GM12878 (cell line): ENCODE results near the gene WDR17.

Experiments used
- ATF2 ChIP-seq: IDR thresholded peaks from 2 replicates; pipeline ENCODE4 v1.6.1; 2012; ENCODE audit warnings: low read length, inconsistent platforms
- BACH1 ChIP-seq: fragments of 450-650 bp; IDR thresholded peaks from 2 replicates; pipeline ENCODE4 v1.6.1; 2017; ENCODE audit warnings: mild to moderate bottlenecking, borderline replicate concordance
- CHD4 ChIP-seq: fragments of 200-600 bp; sonication (generic); IDR thresholded peaks from 2 replicates; pipeline ENCODE4 v1.6.1; 2016; ENCODE audit warnings: mild to moderate bottlenecking
- CREB1 ChIP-seq: IDR thresholded peaks from 2 replicates; pipeline ENCODE4 v1.6.1; 2012; ENCODE audit warnings: low read depth, mild to moderate bottlenecking, inconsistent platforms
- CTCF ChIP-seq, 3 experiments: IDR thresholded peaks in 2 of 3; conservative IDR thresholded peaks in 1 of 3; 2 replicates each; pipeline ENCODE4 v1.5.1; 2011; ENCODE audit warnings: low read depth in 3 of 3, low read length in 3 of 3, mild to moderate bottlenecking in 3 of 3, control low read depth in 2 of 3, moderate library complexity in 2 of 3, inconsistent platforms in 1 of 3, mixed read lengths in 1 of 3; ENCODE audit not compliant: control insufficient read depth in 2 of 3, insufficient read depth in 1 of 3; ENCODE audit errors: extremely low read depth in 1 of 3
- EZH2 ChIP-seq: IDR thresholded peaks from 2 replicates; pipeline ENCODE4 v1.6.1; 2012; ENCODE audit warnings: low read depth, mild to moderate bottlenecking, control low read depth, inconsistent platforms, low read length, borderline replicate concordance; ENCODE audit not compliant: control insufficient read depth
- HDAC6 ChIP-seq: fragments of 200-600 bp; sonication (generic); IDR thresholded peaks from one replicate; pipeline ENCODE4 v1.8.0; 2017; ENCODE audit warnings: antibody characterized with exemption; ENCODE audit not compliant: unreplicated experiment
- TARDBP ChIP-seq: IDR thresholded peaks from 2 replicates; pipeline ENCODE4 v1.6.1; 2016; ENCODE audit warnings: borderline replicate concordance

GRCh38 chr4:176084769-176085168, 19.1 kb downstream of the WDR17 start:
- TF ChIP-seq CHD4 (no peak), HDAC6 (no peak), CTCF (IDR thresholded peaks at IDR 0.05 in 2 of 3, conservative IDR thresholded peaks at IDR 0.05 in 1 of 3; ENCODE audit: control insufficient read depth in 2 of 3, extremely low read depth in 1 of 3, insufficient read depth in 1 of 3, low read depth in 3 of 3, low read length in 3 of 3) (no peak), TARDBP (no peak), ATF2 (no peak), CREB1 (no peak), BACH1 (no peak), EZH2 (no peak)
